Neural progenitor cell (in vitro differentiated cells): ENCODE results near the gene GXYLT2. TPM values are rescaled to one million over a fixed set of nuclear protein-coding genes. Genes with fewer than 3 reads are reported as not detected.

Experiments
- DNase-seq: peaks from one replicate; pipeline ENCODE4 v3.0.0-alpha.2; 2016; ENCODE audit warnings: low spot score
- H2AFZ ChIP-seq: fragments of 200-600 bp; sonication (generic); replicated peaks from 2 replicates; pipeline ENCODE4 v1.6.1; 2016; ENCODE audit warnings: antibody characterized with exemption
- H3F3A ChIP-seq: fragments of 200-600 bp; sonication (generic); 2 replicates; pipeline ENCODE4 v1.6.1; 2016; ENCODE audit warnings: antibody characterized with exemption, low read depth
- H3K27ac ChIP-seq: fragments of 200-600 bp; sonication (generic); 2 replicates; pipeline ENCODE4 v1.5.1; 2016; ENCODE audit warnings: mild to moderate bottlenecking
- H3K27me3 ChIP-seq: fragments of 200-600 bp; sonication (generic); 2 replicates; pipeline ENCODE4 v1.6.1; 2016; ENCODE audit warnings: mild to moderate bottlenecking, moderate library complexity
- H3K36me3 ChIP-seq: fragments of 200-600 bp; sonication (generic); 2 replicates; pipeline ENCODE4 v1.5.1; 2016
- H3K4me1 ChIP-seq: fragments of 200-600 bp; sonication (generic); 2 replicates; pipeline ENCODE4 v1.6.1; 2016; ENCODE audit warnings: mixed run types
- H3K4me2 ChIP-seq: fragments of 200-600 bp; sonication (generic); 2 replicates; pipeline ENCODE4 v1.6.1; 2016
- H3K4me3 ChIP-seq: fragments of 200-600 bp; sonication (generic); 2 replicates; pipeline ENCODE4 v1.5.1; 2016
- H3K79me2 ChIP-seq: fragments of 200-600 bp; sonication (generic); 2 replicates; pipeline ENCODE4 v1.6.1; 2016; ENCODE audit warnings: low read depth
- H3K9ac ChIP-seq: fragments of 200-600 bp; sonication (generic); 2 replicates; pipeline ENCODE4 v1.6.1; 2016
- H3K9me3 ChIP-seq: fragments of 200-600 bp; sonication (generic); 2 replicates; pipeline ENCODE4 v1.5.1; 2016; ENCODE audit warnings: low read depth
- H4K20me1 ChIP-seq: fragments of 200-600 bp; sonication (generic); 2 replicates; pipeline ENCODE4 v1.6.1; 2016; ENCODE audit warnings: low read depth
- H3K27ac Mint-ChIP-seq: 3 replicates; pipeline ENCODE4 v1.8.0; 2021; ENCODE audit warnings: mixed read lengths
- H3K27me3 Mint-ChIP-seq: 2 replicates; pipeline ENCODE4 v1.8.0; 2022; ENCODE audit warnings: low read depth, mild to moderate bottlenecking, inconsistent platforms, moderate library complexity, mixed read lengths; ENCODE audit not compliant: insufficient read depth
- H3K36me3 Mint-ChIP-seq: 3 replicates; pipeline ENCODE4 v1.8.0; 2021; ENCODE audit warnings: mixed read lengths
- H3K4me1 Mint-ChIP-seq: 3 replicates; pipeline ENCODE4 v1.8.0; 2021; ENCODE audit warnings: mixed read lengths
- H3K4me3 Mint-ChIP-seq: 3 replicates; pipeline ENCODE4 v1.8.0; 2021; ENCODE audit warnings: mild to moderate bottlenecking, moderate library complexity, mixed read lengths
- H3K9me3 Mint-ChIP-seq: 3 replicates; pipeline ENCODE4 v1.8.0; 2020; ENCODE audit warnings: mixed read lengths
- EZH2phosphoT487 ChIP-seq: fragments of 200-600 bp; sonication (generic); IDR thresholded peaks from 2 replicates; pipeline ENCODE4 v1.6.1; 2017; ENCODE audit warnings: antibody characterized with exemption
- small RNA-seq: library from RNA; depleted of rRNA; stranded (forward); fragments of <200 nt; gene quantifications from one replicate; pipeline ENCODE3, GENCODE V24; 2015
- total RNA-seq: library from RNA; depleted of rRNA; stranded (reverse); fragments of >200 nt; gene quantifications from 2 replicates; pipeline ENCODE4 v1.2.3, GENCODE V29; 2015; ENCODE audit warnings: low replicate concordance

Gene GXYLT2
- total RNA-seq, 1 donor from 2014 or later, result 3.6 TPM

- H4K20me1 ChIP-seq, result peaks cover 98% of the 10 kb centered on the region
- H3K4me3 ChIP-seq, result no peak overlapping the region
- H3F3A ChIP-seq, result no peaks in the 10 kb centered on the region
- no peaks in the 10 kb centered on the region for H3K79me2 ChIP-seq
- Mint-ChIP-seq H3K36me3 (peaks cover 61% of the 10 kb centered on the region), H3K4me1 (no peaks in the 10 kb centered on the region), H3K27ac (no peak overlapping the region), H3K9me3 (peaks cover 57% of the 10 kb centered on the region), H3K4me3 (no peak overlapping the region), H3K27me3 (peaks cover 4% of the 10 kb centered on the region)
- H3K4me1 ChIP-seq, result peaks cover 13% of the 10 kb centered on the region
- TF ChIP-seq EZH2phosphoT487, result no peak
- H3K9me3 ChIP-seq, result no peaks in the 10 kb centered on the region
- peaks cover 3% of the 10 kb centered on the region for H3K36me3 ChIP-seq
- no peak overlapping the region for H2AFZ ChIP-seq
- no peaks in the 10 kb centered on the region for H3K27me3 ChIP-seq
- H3K4me2 ChIP-seq, result no peak overlapping the region
- no peak overlapping the region for H3K9ac ChIP-seq
- H3K27ac ChIP-seq, result no peak overlapping the region
- DNase-seq, result no peak
These were observed 138.4 kb downstream of the GXYLT2 start for GRCh38 chr3:73026111-73026759.

Small RNA genes lying within 50 kb of the gene (small RNA-seq; reads per million reads assigned to genes)
- gene RF00017, result not detected

Other genes with a start within 250 kb of the GXYLT2 start
- gene SHQ1, start 39.6 kb upstream of the GXYLT2 start, total RNA-seq, result 18.5 and 21.3 TPM in 2 replicates
- 89.2 and 143 TPM in 2 replicates for gene PPP4R2, start 108.8 kb downstream of the GXYLT2 start, total RNA-seq
- 11.6 and 15.3 TPM in 2 replicates for gene EBLN2, start 173.6 kb downstream of the GXYLT2 start, total RNA-seq